HepG2 (cell line): ENCODE results near the gene GATAD2B. TPM values are rescaled to one million over a fixed set of nuclear protein-coding genes. Genes with fewer than 3 reads are reported as not detected.

Experiments used
- CREM ChIP-seq, 2 experiments: sonication (generic) in 1 of 2; formaldehyde crosslinking in 1 of 2; IDR thresholded peaks; 2 replicates each; pipeline versions ENCODE4 v1.4.0 to v1.6.1; 2016 to 2020; ENCODE audit warnings: antibody characterized with exemption in 1 of 2, mild to moderate bottlenecking in 1 of 2, missing genetic modification reagents in 1 of 2
- FOXC1 ChIP-seq: sonication (generic); formaldehyde crosslinking; IDR thresholded peaks from 2 replicates; pipeline ENCODE4 v1.8.0; 2022; ENCODE audit warnings: mild to moderate bottlenecking, missing genetic modification reagents, borderline replicate concordance
- HNF4A ChIP-seq: sonication (generic); formaldehyde crosslinking; IDR thresholded peaks from 2 replicates; pipeline ENCODE4 v1.4.0; 2020; ENCODE audit warnings: missing genetic modification reagents
- HNF4G ChIP-seq, 2 experiments: sonication (generic) in 1 of 2; formaldehyde crosslinking in 1 of 2; IDR thresholded peaks; 2 replicates each; pipeline versions ENCODE4 v1.4.0 to v1.6.1; 2011 to 2020; ENCODE audit warnings: borderline replicate concordance in 2 of 2, low read depth in 2 of 2, mild to moderate bottlenecking in 2 of 2, low read length in 1 of 2, missing genetic modification reagents in 1 of 2, moderate library complexity in 1 of 2
- POLR2G ChIP-seq: fragments of 200-400 bp; formaldehyde crosslinking; IDR thresholded peaks from 2 replicates; pipeline ENCODE4 v1.6.1; 2018; ENCODE audit warnings: mild to moderate bottlenecking, low read depth, low read length, moderate library complexity
- TBL1XR1 ChIP-seq: fragments of 150-350 bp; IDR thresholded peaks from 2 replicates; pipeline ENCODE4 v1.6.1; 2014; ENCODE audit warnings: borderline replicate concordance, low read length; ENCODE audit not compliant: partially characterized antibody
- TCF7L2 ChIP-seq: IDR thresholded peaks from 2 replicates; pipeline ENCODE4 v1.6.1; 2011; ENCODE audit warnings: mild to moderate bottlenecking, low read depth, low read length, moderate library complexity
- ZBTB4 ChIP-seq: sonication (generic); formaldehyde crosslinking; IDR thresholded peaks from 2 replicates; pipeline ENCODE4 v1.4.0; 2020; ENCODE audit warnings: missing genetic modification reagents, mild to moderate bottlenecking, borderline replicate concordance
- ZBTB7B ChIP-seq: sonication (generic); formaldehyde crosslinking; IDR thresholded peaks from 2 replicates; pipeline ENCODE4 v1.4.0; 2020; ENCODE audit warnings: missing genetic modification reagents
- ZNF292 ChIP-seq: sonication (generic); formaldehyde crosslinking; IDR thresholded peaks from 2 replicates; pipeline ENCODE4 v1.8.1; 2022; ENCODE audit warnings: mild to moderate bottlenecking, low read depth, missing genetic modification reagents, borderline replicate concordance
- ZNF720 ChIP-seq: sonication (generic); formaldehyde crosslinking; IDR thresholded peaks from 2 replicates; pipeline ENCODE4 v1.4.0; 2020; ENCODE audit warnings: missing genetic modification reagents
- ZNF775 ChIP-seq: sonication (generic); formaldehyde crosslinking; IDR thresholded peaks from 2 replicates; pipeline ENCODE4 v1.4.0; 2020; ENCODE audit warnings: missing genetic modification reagents, mild to moderate bottlenecking, moderate library complexity, borderline replicate concordance
- polyA plus RNA-seq, 8 experiments: library from polyadenylated mRNA; depleted of rRNA in 3 of 8; stranded (reverse) in 7 of 8; unstranded in 1 of 8; fragments of >200 nt; fragmentation: Illumina TruSeq in 4 of 8; extraction: Trizol in 4 of 8; gene quantifications; 2 replicates each; pipeline versions ENCODE4 v1.2.1 to v1.2.3, GENCODE V29; 2011 to 2016; ENCODE audit warnings: low read depth in 4 of 8, missing spikeins in 1 of 8, mixed read lengths in 1 of 8; ENCODE audit not compliant: insufficient read depth in 1 of 8
- total RNA-seq, 5 experiments: library from RNA; depleted of rRNA; stranded (reverse); fragments of >200 nt; fragmentation: Illumina TruSeq; extraction: Trizol; gene quantifications; 2 replicates each; pipeline ENCODE4 v1.2.3, GENCODE V29; 2016; ENCODE audit warnings: low read depth in 1 of 5
- TF ChIP-seq, protein P1 (sequence below): sonication (generic); formaldehyde crosslinking; IDR thresholded peaks from 2 replicates; pipeline ENCODE4 v1.5.1; 2020; ENCODE audit warnings: mild to moderate bottlenecking, missing genetic modification reagents, borderline replicate concordance
- TF ChIP-seq, protein P2 (sequence below): sonication (generic); formaldehyde crosslinking; IDR thresholded peaks from 2 replicates; pipeline ENCODE4 v1.8.0; 2022; ENCODE audit warnings: mild to moderate bottlenecking, missing genetic modification reagents; ENCODE audit not compliant: insufficient replicate concordance

The GATAD2B gene
- total and polyA plus RNA-seq, 2 of the 13 experiments (the other 11 are each of a cell fraction or from before 2014, with no cell fraction given): 3.2 to 5.2 TPM

DNA sequence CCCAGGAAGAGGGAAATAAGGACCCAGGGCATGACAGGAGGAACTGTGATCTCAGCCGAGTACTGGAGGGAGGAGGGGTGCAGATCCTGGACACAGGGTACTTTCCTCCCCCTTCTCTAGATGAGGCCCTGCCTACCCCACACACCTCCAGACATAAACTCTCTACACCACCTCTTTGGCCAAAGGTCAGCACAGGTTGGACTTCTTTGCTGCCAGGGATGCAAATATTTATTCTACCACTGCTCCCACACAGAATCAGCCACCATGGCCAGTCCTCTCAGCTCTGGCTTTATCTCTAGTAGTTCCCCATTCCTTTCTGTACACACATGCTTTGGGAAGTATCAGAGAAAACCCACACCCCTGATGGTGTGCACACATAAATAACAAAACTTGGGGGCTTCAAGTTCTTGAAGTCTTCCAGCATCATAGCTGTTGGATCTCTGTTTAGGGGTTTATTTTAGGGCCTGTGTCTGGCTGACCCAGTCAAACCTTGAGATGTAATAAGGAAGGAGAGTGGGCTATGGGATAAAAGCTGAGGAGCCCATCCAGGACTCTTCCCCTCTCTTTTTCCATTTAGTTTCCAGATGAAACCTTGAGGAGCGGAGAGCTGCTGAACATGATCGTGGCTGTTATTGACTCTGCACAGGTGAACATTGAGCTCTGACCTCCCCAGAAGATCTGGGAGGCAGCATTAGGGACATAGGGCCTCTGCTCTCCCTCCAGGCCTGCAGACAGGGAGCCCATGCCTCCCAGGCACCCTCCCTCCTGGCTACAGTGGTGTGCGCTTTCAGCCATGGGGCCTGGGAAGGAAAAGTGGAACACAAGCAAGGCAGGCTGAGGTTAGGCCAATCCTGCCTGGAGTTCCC is 154.2 kb downstream of the GATAD2B start (continued):
- TF ChIP-seq ZBTB4 (CRISPR knock-in tag) (no peak), HNF4A (CRISPR knock-in tag) (peak; percentile 84), ZNF292 (CRISPR knock-in tag) (no peak; the same call in 1 of the 2 replicates), FOXC1 (CRISPR knock-in tag) (no peak), CREM (IDR thresholded peaks at IDR 0.05) (peak; percentile 55; the same call in 1 of the 2 replicates), CREM (CRISPR knock-in tag; IDR thresholded peaks at IDR 0.05) (no peak), TCF7L2 (no peak), POLR2G (no peak), ZNF720 (CRISPR knock-in tag) (no peak), TBL1XR1 (no peak), ZNF775 (no peak), HNF4G (IDR thresholded peaks at IDR 0.05; ENCODE audit: borderline replicate concordance, low read depth, low read length) (peak; percentile 91), HNF4G (CRISPR knock-in tag; IDR thresholded peaks at IDR 0.05; ENCODE audit: borderline replicate concordance, low read depth) (no peak), ZBTB7B (no peak)
- TF ChIP-seq, protein P1, sequence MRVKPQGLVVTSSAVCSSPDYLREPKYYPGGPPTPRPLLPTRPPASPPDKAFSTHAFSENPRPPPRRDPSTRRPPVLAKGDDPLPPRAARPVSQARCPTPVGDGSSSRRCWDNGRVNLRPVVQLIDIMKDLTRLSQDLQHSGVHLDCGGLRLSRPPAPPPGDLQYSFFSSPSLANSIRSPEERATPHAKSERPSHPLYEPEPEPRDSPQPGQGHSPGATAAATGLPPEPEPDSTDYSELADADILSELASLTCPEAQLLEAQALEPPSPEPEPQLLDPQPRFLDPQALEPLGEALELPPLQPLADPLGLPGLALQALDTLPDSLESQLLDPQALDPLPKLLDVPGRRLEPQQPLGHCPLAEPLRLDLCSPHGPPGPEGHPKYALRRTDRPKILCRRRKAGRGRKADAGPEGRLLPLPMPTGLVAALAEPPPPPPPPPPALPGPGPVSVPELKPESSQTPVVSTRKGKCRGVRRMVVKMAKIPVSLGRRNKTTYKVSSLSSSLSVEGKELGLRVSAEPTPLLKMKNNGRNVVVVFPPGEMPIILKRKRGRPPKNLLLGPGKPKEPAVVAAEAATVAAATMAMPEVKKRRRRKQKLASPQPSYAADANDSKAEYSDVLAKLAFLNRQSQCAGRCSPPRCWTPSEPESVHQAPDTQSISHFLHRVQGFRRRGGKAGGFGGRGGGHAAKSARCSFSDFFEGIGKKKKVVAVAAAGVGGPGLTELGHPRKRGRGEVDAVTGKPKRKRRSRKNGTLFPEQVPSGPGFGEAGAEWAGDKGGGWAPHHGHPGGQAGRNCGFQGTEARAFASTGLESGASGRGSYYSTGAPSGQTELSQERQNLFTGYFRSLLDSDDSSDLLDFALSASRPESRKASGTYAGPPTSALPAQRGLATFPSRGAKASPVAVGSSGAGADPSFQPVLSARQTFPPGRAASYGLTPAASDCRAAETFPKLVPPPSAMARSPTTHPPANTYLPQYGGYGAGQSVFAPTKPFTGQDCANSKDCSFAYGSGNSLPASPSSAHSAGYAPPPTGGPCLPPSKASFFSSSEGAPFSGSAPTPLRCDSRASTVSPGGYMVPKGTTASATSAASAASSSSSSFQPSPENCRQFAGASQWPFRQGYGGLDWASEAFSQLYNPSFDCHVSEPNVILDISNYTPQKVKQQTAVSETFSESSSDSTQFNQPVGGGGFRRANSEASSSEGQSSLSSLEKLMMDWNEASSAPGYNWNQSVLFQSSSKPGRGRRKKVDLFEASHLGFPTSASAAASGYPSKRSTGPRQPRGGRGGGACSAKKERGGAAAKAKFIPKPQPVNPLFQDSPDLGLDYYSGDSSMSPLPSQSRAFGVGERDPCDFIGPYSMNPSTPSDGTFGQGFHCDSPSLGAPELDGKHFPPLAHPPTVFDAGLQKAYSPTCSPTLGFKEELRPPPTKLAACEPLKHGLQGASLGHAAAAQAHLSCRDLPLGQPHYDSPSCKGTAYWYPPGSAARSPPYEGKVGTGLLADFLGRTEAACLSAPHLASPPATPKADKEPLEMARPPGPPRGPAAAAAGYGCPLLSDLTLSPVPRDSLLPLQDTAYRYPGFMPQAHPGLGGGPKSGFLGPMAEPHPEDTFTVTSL: 0 out of 2 replicates have a peak, but pooled peaks have one; percentile 59
- TF ChIP-seq, protein P2, sequence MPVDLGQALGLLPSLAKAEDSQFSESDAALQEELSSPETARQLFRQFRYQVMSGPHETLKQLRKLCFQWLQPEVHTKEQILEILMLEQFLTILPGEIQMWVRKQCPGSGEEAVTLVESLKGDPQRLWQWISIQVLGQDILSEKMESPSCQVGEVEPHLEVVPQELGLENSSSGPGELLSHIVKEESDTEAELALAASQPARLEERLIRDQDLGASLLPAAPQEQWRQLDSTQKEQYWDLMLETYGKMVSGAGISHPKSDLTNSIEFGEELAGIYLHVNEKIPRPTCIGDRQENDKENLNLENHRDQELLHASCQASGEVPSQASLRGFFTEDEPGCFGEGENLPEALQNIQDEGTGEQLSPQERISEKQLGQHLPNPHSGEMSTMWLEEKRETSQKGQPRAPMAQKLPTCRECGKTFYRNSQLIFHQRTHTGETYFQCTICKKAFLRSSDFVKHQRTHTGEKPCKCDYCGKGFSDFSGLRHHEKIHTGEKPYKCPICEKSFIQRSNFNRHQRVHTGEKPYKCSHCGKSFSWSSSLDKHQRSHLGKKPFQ: no peak
